Osteocyte (in vitro differentiated cells): Measurements from ENCODE around the gene SLC35A1. TPM values are rescaled to one million over a fixed set of nuclear protein-coding genes. Genes with fewer than 3 reads are reported as not detected.

Experiments used
- DNase-seq: peaks from one replicate; pipeline ENCODE4 v3.0.0; 2021; ENCODE audit warnings: mixed read lengths; ENCODE audit not compliant: unreplicated experiment; ENCODE audit errors: extremely low spot score
- H3K27ac Mint-ChIP-seq: one replicate; pipeline ENCODE4 v1.8.0; 2021; ENCODE audit warnings: mild to moderate bottlenecking, mixed read lengths; ENCODE audit not compliant: unreplicated experiment
- H3K27me3 Mint-ChIP-seq: one replicate; pipeline ENCODE4 v1.8.0; 2021; ENCODE audit warnings: mixed read lengths; ENCODE audit not compliant: unreplicated experiment
- H3K36me3 Mint-ChIP-seq: one replicate; pipeline ENCODE4 v1.8.0; 2021; ENCODE audit warnings: mixed read lengths; ENCODE audit not compliant: unreplicated experiment
- H3K4me1 Mint-ChIP-seq: one replicate; pipeline ENCODE4 v1.8.0; 2021; ENCODE audit warnings: mixed read lengths; ENCODE audit not compliant: unreplicated experiment
- H3K4me3 Mint-ChIP-seq: one replicate; pipeline ENCODE4 v1.8.0; 2021; ENCODE audit warnings: mild to moderate bottlenecking, moderate library complexity, mixed read lengths; ENCODE audit not compliant: unreplicated experiment
- H3K9me3 Mint-ChIP-seq: one replicate; pipeline ENCODE4 v1.8.0; 2021; ENCODE audit warnings: mixed read lengths; ENCODE audit not compliant: unreplicated experiment
- CTCF ChIP-seq: fragments of 200-600 bp; sonication (generic); IDR thresholded peaks from 2 replicates; pipeline ENCODE4 v1.5.0; 2021; ENCODE audit warnings: antibody characterized with exemption, mild to moderate bottlenecking, moderate library complexity
- total RNA-seq: library from RNA; stranded (reverse); gene quantifications from 2 replicates; pipeline ENCODE4 v1.2.1, GENCODE V29; 2021

Gene SLC35A1
- total RNA-seq, 1 donor from 2014 or later = 17.2 TPM

- Mint-ChIP-seq H3K9me3 (no peaks in the 10 kb centered on the region), H3K27me3 (no peaks in the 10 kb centered on the region), H3K4me3 (no peak overlapping the region), H3K4me1 (no peaks in the 10 kb centered on the region), H3K36me3 (peaks cover 51% of the 10 kb centered on the region), H3K27ac (no peak overlapping the region)
- TF ChIP-seq CTCF = no peak
- no peak for DNase-seq
Observed at GRCh38 chr6:87518453-87518852, 45.7 kb downstream of the SLC35A1 start.

GRCh38 chr6:87522686-87523085 lies 49.9 kb downstream of the SLC35A1 start:
- H3K4me1 Mint-ChIP-seq = no peaks in the 10 kb centered on the region
- no peak for TF ChIP-seq CTCF
- H3K4me3 Mint-ChIP-seq = no peak overlapping the region
- no peak for DNase-seq
- peaks cover 40% of the 10 kb centered on the region for H3K36me3 Mint-ChIP-seq
- no peak overlapping the region for H3K27ac Mint-ChIP-seq
- H3K27me3 Mint-ChIP-seq = no peaks in the 10 kb centered on the region
- no peaks in the 10 kb centered on the region for H3K9me3 Mint-ChIP-seq

- Mint-ChIP-seq H3K9me3 (no peaks in the 10 kb centered on the region), H3K27ac (no peak overlapping the region), H3K27me3 (no peaks in the 10 kb centered on the region), H3K4me3 (no peak overlapping the region), H3K4me1 (no peaks in the 10 kb centered on the region), H3K36me3 (peaks cover 43% of the 10 kb centered on the region)
- TF ChIP-seq CTCF = no peak
- DNase-seq = no peak
Observed at GRCh38 chr6:87529221-87529620, 56.4 kb downstream of the SLC35A1 start.

GRCh38 chr6:87534377-87535047 lies 61.7 kb downstream of the SLC35A1 start:
- no peak overlapping the region for H3K4me3 Mint-ChIP-seq
- H3K27ac Mint-ChIP-seq = no peak overlapping the region
- TF ChIP-seq CTCF = no peak
- no peaks in the 10 kb centered on the region for H3K4me1 Mint-ChIP-seq
- no peaks in the 10 kb centered on the region for H3K27me3 Mint-ChIP-seq
- H3K9me3 Mint-ChIP-seq = no peaks in the 10 kb centered on the region
- no peak for DNase-seq
- peaks cover 42% of the 10 kb centered on the region for H3K36me3 Mint-ChIP-seq

- peaks cover 4% of the 10 kb centered on the region for H3K9me3 Mint-ChIP-seq
- peaks cover 4% of the 10 kb centered on the region for H3K4me1 Mint-ChIP-seq
- no peak for TF ChIP-seq CTCF
- H3K27ac Mint-ChIP-seq = no peak overlapping the region
- H3K4me3 Mint-ChIP-seq = no peak overlapping the region
- H3K27me3 Mint-ChIP-seq = no peaks in the 10 kb centered on the region
- no peak for DNase-seq
- peaks cover 47% of the 10 kb centered on the region for H3K36me3 Mint-ChIP-seq
Observed at GRCh38 chr6:87538510-87539260, 65.9 kb downstream of the SLC35A1 start.
